GM08714 (cell line): ENCODE results near the gene RBMS3.
"Not testable (repeated sequence)": the region's sequence is repeated elsewhere in the genome, so short reads cannot be mapped to it uniquely, and the experiment has no call there.

Source experiments
- H3K4me3 ChIP-seq: fragments of 200-500 bp; sonication (Bioruptor generic); 2 replicates; pipeline ENCODE4 v1.5.1; 2014; ENCODE audit warnings: mild to moderate bottlenecking, low read length, inconsistent platforms
- ZNF274 ChIP-seq: IDR thresholded peaks from 2 replicates; pipeline ENCODE4 v1.6.1; 2012; ENCODE audit warnings: mild to moderate bottlenecking, low read depth, low read length

The RBMS3 gene

DNA sequence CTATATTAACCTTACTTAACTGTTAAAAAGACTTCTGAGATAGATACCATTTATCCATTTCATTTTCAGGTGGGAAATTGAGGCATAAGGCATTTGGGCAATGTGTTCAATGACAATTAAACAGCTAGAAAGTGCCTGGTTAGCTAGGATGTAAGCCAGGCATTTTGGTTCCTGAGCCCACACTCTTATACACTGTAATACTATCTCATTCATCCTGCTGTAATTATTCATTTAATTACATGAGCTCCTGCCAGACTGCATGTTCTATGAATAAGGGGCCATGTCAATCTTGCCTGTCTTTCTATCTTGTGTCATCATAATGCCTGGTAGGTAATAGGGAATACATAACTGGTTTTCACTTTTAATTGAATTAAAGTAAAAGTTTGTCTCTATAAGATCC lies 74.0 kb downstream of the RBMS3 start:
- no peak overlapping the region for H3K4me3 ChIP-seq
- no peak for TF ChIP-seq ZNF274

DNA sequence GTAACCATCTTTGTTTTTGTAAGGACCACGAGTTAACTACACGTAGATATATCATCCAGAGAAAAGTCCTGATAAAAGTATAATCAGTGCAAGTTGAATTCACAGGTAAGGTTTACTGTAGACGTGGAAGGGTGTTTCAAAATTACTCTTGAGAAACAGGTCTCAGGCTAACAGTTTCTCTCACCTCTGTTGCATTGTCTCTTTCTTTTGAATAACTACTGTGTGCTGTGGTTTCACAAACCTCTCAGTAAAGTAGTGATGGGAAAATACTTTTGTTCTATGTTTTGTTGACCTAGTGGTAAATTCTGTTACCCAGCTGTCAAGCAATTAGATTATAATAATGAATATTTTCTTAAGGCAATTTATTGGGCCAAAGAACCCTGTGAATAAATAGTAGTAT lies 75.2 kb downstream of the RBMS3 start:
- H3K4me3 ChIP-seq: no peak overlapping the region
- TF ChIP-seq ZNF274: no peak

DNA sequence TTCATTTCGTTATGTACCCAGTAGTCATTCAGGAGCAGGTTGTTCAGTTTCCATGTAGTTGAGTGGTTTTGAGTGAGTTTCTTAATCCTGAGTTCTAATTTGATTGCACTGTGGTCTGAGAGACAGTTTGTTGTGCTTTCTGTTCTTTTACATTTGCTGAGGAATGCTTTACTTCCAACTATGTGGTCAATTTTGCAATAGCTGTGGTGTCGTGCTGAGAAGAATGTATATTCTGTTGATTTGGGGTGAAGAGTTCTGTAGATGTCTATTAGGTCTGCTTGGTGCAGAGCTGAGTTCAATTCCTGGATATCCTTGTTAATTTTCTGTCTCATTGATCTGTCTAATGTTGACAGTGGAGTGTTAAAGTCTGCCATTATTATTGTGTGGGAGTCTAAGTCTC lies 79.4 kb downstream of the RBMS3 start:
- H3K4me3 ChIP-seq: not testable (repeated sequence)

DNA sequence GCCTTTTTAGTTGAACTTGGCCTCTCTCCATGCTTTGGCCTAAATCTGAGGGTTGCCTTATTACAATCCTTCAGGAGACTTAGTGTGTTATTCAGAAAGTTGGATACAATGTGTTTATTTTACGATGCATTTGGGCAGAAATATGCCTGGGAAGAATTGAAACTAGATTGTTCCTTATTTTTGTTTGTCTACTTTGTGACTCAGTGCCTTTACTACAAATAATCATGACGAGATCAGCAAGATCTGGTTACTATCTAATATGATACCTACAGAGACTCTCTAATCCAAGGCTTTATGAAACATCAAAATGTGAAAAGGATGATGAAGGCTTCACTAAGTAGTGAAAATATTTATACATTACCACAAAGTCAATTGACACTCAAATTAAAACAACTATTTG lies 82.2 kb downstream of the RBMS3 start:
- no peak overlapping the region for H3K4me3 ChIP-seq
- TF ChIP-seq ZNF274: no peak

DNA sequence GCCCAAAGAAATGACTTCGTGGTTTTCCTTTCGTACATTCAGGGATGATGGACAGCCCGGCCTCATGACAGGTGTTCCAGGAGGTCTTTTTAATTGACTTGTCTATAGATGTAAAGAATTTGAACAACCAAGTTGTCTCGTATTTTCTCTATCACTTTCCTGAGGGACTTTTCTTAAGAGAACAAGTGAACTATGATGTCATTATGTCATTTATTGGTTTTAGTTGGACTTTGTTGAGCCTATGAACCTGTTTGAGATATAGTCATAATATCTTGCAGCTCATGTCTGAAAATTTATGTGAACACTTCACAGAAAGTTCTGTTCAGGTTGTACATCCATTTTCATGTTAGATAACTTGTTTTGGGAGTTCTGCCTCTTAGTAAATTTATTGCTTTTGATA lies 89.2 kb downstream of the RBMS3 start:
- no peak for TF ChIP-seq ZNF274
- no peak overlapping the region for H3K4me3 ChIP-seq

DNA sequence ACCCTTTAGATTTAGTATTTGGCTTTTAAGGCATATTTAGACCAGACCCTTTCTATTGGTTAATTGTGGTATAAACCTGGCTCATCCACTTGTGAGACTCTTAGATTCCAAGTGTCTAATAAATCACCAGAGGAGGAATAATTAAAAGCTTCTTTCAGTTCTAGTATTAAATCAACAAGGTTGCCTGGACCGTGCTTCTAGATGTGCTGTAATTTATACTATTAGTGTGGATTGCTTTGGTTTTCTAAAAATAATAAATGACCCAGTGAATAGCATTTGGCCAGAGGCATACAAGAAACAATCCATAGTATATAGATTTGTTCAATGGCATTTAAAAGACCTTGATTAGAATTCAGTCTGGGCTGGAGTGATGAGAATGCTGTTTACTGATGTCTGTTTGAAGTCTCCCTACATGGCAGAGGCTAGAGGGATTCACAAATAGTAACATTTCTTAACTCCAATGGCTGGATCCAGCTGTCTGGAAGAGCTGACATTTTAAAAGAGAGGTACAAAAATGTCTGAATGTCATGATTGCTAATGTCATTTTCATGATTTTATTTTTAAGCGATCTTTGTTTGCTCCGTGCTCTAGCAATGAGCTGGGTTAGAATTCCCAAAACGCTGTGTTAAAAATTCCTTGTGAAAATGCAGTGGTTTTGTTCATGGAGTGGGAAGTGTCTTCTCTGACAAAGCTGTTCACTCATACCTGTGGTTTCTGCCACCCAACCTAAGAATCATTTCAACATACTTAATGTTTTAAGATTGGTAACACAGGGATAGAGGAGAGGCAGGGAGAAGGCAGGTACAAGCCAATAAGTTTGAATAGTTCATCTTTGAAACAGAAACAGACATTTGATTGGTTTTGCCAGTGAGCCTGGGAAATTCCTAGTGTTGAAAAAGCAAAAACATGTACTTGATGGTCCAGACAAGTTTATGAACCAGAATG lies 89.9 kb downstream of the RBMS3 start:
- H3K4me3 ChIP-seq: no peak overlapping the region
- no peak for TF ChIP-seq ZNF274

DNA sequence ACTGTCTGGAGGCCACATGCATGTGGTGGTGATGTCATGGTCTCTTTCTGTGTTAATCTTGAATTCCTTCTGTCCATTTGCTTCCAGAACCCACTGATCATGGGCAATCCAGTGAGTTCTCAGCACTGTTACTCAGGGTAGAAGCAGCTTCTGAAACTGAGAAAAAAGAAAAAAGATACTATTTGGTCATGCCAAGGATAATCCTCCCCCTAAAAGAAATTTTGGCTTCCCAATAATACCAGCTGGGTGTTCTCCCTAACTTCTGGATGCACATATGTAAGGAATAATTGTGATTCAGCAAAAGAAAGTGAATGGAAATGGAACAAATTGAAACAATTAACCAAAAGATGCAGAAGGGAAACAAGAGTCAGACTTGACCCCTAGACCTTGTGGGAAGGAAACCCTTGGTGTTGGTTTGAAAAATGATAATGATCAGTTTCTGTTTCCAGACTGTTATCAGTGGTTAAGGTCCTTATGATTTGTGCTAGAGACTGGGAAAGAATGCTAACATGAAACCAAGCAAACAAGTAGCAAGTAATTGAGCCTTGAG lies 92.3 kb downstream of the RBMS3 start:
- no peak overlapping the region for H3K4me3 ChIP-seq
- TF ChIP-seq ZNF274: no peak

DNA sequence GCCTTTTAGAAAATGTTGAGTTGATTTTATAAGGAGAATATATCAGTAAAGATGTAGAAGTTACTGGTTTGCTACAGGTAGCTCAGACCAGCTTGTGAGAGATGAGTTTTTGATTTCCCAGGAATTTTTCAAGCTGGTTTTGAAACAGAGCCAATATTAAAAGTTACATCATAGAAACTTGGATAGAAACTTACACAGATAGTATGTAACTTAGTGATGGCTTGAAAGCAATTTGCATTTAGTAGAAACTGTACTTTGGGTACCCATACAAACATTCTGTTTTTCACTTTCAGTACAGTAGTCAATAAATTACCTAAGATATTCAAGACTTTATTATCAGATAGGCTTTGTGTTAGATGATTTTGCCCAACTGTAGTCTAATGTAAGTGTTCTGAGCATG lies 93.4 kb downstream of the RBMS3 start:
- no peak overlapping the region for H3K4me3 ChIP-seq
- no peak for TF ChIP-seq ZNF274

DNA sequence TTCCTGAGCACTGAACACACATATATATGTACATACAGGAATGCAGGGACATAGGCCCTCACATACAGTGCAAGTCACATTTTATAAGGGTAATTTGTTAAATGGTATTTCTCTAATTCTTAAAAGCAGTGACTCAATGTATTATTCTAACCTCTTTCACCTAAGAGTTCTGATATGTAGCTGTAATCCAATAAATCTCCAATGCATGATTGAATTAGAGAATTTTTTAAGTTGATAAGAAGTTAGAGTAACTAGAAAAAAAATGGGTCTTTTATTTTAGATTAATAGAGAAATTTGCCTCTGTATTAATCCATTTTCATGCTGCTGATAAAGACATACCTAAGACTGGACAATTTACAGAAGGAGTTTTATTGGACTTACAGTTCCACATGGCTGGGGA lies 98.2 kb downstream of the RBMS3 start:
- H3K4me3 ChIP-seq: no peak overlapping the region
- no peak for TF ChIP-seq ZNF274

DNA sequence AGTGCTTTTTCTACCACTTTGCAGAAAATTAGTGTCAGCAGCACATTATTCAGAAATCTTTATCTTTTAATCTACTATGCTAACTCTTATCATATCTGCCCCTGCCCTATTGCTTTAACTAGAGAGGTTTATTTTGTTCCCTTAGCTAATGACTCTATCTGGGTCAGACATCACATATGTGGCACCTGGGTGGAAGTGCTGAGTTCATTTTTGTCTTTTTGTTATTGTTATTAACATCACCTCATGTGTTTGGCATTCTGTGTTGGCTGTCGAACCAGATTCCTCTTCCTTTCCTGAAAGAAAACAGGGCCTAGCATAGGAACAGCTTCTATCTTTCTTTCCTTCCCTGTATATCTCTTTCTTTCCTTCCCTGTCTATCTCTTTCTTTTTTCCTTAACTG lies 100.7 kb downstream of the RBMS3 start:
- no peak overlapping the region for H3K4me3 ChIP-seq
- no peak for TF ChIP-seq ZNF274

DNA sequence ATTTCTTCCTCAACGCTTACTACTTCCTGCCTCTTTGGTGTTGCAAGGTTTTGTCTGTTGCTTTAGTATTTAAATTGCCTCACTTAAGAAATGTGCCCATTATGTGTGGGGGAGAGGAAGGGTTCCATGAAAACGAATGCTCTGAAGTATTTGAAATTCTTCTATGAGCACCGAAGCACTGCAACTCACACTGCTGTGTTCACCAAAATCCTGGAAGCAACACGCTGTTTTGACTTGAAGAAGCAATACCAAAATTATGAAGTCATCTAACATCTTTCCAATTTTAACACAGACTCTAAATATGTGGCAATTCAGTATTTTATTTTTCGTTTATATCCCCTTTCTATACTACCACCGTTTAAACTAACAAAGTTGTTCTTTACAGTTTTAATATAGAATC lies 101.5 kb downstream of the RBMS3 start:
- no peak for TF ChIP-seq ZNF274

DNA sequence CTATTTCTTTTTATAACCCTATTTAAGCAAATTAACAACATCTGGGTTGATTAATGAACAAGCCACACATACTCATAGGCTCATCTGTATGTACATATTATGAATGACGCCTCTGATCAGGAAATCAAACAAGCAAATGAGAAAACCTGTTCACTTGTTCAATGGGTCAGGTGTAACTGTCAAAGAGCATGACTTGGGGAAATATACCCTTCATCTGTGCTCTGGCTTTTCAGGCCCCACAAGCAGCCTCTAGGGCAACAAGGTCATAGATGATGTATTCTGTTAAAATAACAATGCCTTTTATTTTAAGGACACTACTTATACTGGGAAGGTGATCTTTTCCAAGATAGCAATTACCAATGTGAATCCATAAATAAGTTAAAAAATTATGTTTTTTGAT lies 102.0 kb downstream of the RBMS3 start:
- TF ChIP-seq ZNF274: no peak
- no peak overlapping the region for H3K4me3 ChIP-seq

More for the DNA sequence above, 101.5 kb downstream of the RBMS3 start:
- H3K4me3 ChIP-seq: no peak overlapping the region

DNA sequence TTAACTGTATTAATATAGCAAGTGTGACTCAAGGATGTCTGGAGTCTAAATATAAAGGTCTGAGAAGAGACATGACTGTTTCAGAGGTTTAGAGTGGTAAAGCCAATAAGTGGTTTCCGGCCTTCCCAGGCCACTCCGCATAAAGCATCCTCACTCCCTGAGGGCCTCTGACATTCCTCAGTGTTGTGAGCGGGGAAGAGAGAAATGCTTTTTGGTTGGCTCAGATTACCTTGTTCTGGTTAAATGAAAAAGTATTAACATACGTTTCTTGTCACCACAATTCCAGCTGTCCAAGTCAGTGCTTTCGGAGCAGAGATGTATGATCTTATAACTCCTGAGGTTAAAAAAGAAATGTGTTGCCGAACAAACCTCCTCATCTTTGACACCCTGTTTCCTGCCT lies 103.8 kb downstream of the RBMS3 start:
- no peak for TF ChIP-seq ZNF274
- no peak overlapping the region for H3K4me3 ChIP-seq

DNA sequence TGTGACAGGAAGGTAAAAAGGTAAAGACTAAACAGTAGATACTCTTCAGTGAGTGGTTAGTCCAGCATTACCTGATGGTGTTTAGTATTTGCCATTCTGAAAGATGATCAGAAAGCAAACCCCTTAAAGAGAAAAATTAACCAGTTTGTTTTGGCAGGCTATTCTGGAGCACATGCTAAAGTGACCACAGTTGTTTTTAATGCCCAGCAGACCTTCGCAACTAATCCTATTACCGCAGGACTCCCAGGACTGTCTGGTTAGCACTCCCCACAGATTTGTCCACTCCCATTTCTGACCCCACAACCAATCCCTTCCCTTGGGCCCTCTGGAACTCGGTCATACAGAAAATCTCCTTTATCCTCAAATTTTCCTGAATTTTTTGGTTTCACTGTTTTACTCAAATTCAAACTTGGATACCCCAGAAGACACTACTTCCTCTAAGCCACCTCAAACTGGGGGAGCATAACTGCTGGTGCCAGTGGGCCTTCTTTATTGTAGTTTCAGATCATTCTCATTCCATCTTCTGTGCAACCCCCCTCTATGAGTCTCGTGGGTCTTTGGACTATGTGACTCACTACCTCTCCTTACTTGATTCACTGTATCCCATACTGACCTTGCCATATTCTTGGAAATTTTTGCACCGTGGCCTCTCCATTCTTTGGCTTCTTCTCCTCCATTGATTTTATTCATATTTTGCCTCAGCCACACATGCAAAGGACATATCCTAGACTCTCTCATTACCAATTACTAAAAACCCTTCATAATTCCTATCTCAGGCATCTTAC lies 104.4 kb downstream of the RBMS3 start:
- no peak for TF ChIP-seq ZNF274
- H3K4me3 ChIP-seq: no peak overlapping the region

DNA sequence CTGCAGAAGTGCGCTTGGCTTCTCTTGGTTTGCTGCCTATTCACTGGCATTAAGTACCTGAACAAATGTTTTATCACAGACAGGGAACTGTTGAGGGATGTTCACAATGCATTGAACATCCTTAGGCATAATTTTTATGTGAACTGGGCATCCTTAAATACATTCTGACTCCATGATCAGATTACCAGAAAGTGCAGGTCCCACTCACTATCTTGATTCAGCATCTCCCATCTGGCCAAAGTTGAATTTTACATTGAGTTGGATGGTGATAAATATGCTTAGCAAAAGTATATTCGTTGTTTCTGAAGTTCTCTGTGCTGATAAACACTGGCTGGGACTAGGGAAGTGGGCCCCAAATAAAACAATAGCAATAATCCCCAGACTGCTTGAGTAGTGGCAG lies 108.5 kb downstream of the RBMS3 start:
- H3K4me3 ChIP-seq: no peak overlapping the region
- TF ChIP-seq ZNF274: no peak
